CD14-positive monocyte (primary cell): Measurements from ENCODE around the gene KLHL40. TPM values are rescaled to one million over a fixed set of nuclear protein-coding genes. Genes with fewer than 3 reads are reported as not detected.
A peak's percentile ranks its signal among the peaks of the same experiment; 100 is the strongest.

Source experiments
- DNase-seq, 3 donors: peaks; one replicate each; pipeline ENCODE4 v3.0.0-alpha.2; 2011 to 2022
- H2AFZ ChIP-seq: 2 replicates; pipeline ENCODE4 v1.6.0; 2012; ENCODE audit warnings: mild to moderate bottlenecking, low read depth, low read length, inconsistent platforms; ENCODE audit not compliant: insufficient read depth, poor library complexity, severe bottlenecking
- H3K27ac ChIP-seq, 2 donors: 1 replicate in 1 of 2; 2 replicates in 1 of 2; pipeline ENCODE4 v1.5.1; 2012 to 2013; ENCODE audit warnings: low read length in 2 of 2, control low read depth in 1 of 2, inconsistent platforms in 1 of 2, low read depth in 1 of 2, mild to moderate bottlenecking in 1 of 2
- H3K27me3 ChIP-seq, 2 donors: one replicate each; pipeline versions ENCODE4 v1.6.0 to v1.6.1; 2011 to 2013; ENCODE audit warnings: low read length in 2 of 2; ENCODE audit not compliant: control insufficient read depth in 2 of 2, insufficient read depth in 2 of 2
- H3K36me3 ChIP-seq, 2 donors: replicated peaks in 1 of 2; 1 replicate in 1 of 2; 2 replicates in 1 of 2; pipeline versions ENCODE4 v1.5.1 to v1.6.1; 2012 to 2013; ENCODE audit warnings: low read length in 2 of 2, control low read depth in 1 of 2, inconsistent platforms in 1 of 2, mild to moderate bottlenecking in 1 of 2; ENCODE audit not compliant: insufficient read depth in 2 of 2, control insufficient read depth in 1 of 2
- H3K4me1 ChIP-seq, 2 donors: 1 replicate in 1 of 2; 2 replicates in 1 of 2; pipeline versions ENCODE4 v1.5.1 to v1.6.1; 2012 to 2013; ENCODE audit warnings: low read length in 2 of 2, control low read depth in 1 of 2, inconsistent platforms in 1 of 2, mild to moderate bottlenecking in 1 of 2, moderate library complexity in 1 of 2; ENCODE audit not compliant: insufficient read depth in 2 of 2, control insufficient read depth in 1 of 2
- H3K4me2 ChIP-seq: replicated peaks from 2 replicates; pipeline ENCODE3; 2012; ENCODE audit warnings: low read length, moderate library complexity, mild to moderate bottlenecking; ENCODE audit not compliant: poor library complexity, severe bottlenecking; ENCODE audit errors: extremely low read depth
- H3K4me3 ChIP-seq, 3 experiments: fragments of 200-600 bp in 1 of 3; sonication (generic) in 1 of 3; replicated peaks in 1 of 3; 1 replicate in 2 of 3; 2 replicates in 1 of 3; pipeline ENCODE4 v1.5.1; 2011 to 2013; ENCODE audit warnings: low read length in 3 of 3, mild to moderate bottlenecking in 3 of 3, control low read depth in 2 of 3, low read depth in 2 of 3, inconsistent platforms in 1 of 3, moderate library complexity in 1 of 3
- H3K79me2 ChIP-seq: 2 replicates; pipeline ENCODE4 v1.6.0; 2012; ENCODE audit warnings: mild to moderate bottlenecking, control low read depth, inconsistent platforms, low read length, moderate library complexity; ENCODE audit not compliant: insufficient read depth
- H3K9ac ChIP-seq: 2 replicates; pipeline ENCODE4 v1.6.0; 2017; ENCODE audit warnings: low read length, mild to moderate bottlenecking; ENCODE audit not compliant: insufficient read depth, poor library complexity, severe bottlenecking
- H3K9me3 ChIP-seq, 2 donors: replicated peaks in 1 of 2; 1 replicate in 1 of 2; 2 replicates in 1 of 2; pipeline versions ENCODE4 v1.5.1 to v1.6.1; 2012 to 2013; ENCODE audit warnings: low read length in 2 of 2, control low read depth in 1 of 2; ENCODE audit not compliant: control insufficient read depth in 1 of 2, insufficient read depth in 1 of 2
- H4K20me1 ChIP-seq: 2 replicates; pipeline ENCODE4 v1.6.0; 2012; ENCODE audit warnings: mild to moderate bottlenecking, low read length, control low read depth, moderate library complexity; ENCODE audit not compliant: insufficient read depth
- H3K27ac Mint-ChIP-seq, 7 donors: one replicate each; pipeline ENCODE4 v1.8.0; 2020; ENCODE audit warnings: mild to moderate bottlenecking in 7 of 7, mixed read lengths in 7 of 7, moderate library complexity in 6 of 7, inconsistent platforms in 2 of 7
- H3K27me3 Mint-ChIP-seq, 3 donors: one replicate each; pipeline ENCODE4 v1.8.0; 2021 to 2022; ENCODE audit warnings: low read depth in 3 of 3, mild to moderate bottlenecking in 3 of 3, mixed read lengths in 3 of 3, moderate library complexity in 3 of 3, inconsistent platforms in 1 of 3
- H3K36me3 Mint-ChIP-seq, 2 donors: one replicate each; pipeline ENCODE4 v1.8.0; 2020; ENCODE audit warnings: mixed read lengths in 2 of 2, inconsistent platforms in 1 of 2, mild to moderate bottlenecking in 1 of 2
- H3K4me1 Mint-ChIP-seq: one replicate; pipeline ENCODE4 v1.8.0; 2020; ENCODE audit warnings: mild to moderate bottlenecking, mixed read lengths
- H3K4me3 Mint-ChIP-seq, 2 donors: one replicate each; pipeline ENCODE4 v1.8.0; 2020; ENCODE audit warnings: mild to moderate bottlenecking in 2 of 2, mixed read lengths in 2 of 2, moderate library complexity in 1 of 2
- H3K9me3 Mint-ChIP-seq, 7 donors: one replicate each; pipeline ENCODE4 v1.8.0; 2020 to 2022; ENCODE audit warnings: mixed read lengths in 7 of 7, mild to moderate bottlenecking in 6 of 7, moderate library complexity in 6 of 7, inconsistent platforms in 2 of 7
- CTCF ChIP-seq: fragments of 200-600 bp; IDR thresholded peaks from one replicate; pipeline ENCODE4 v1.8.0; 2022; ENCODE audit warnings: antibody characterized with exemption, mild to moderate bottlenecking
- WGBS: methylation state at CpG from one replicate; pipeline ENCODE4 v1.1.5; 2013; ENCODE audit warnings: missing lambda C conversion rate; ENCODE audit not compliant: insufficient coverage; 5-methylcytosine and 5-hydroxymethylcytosine counted together
- intact Hi-C, 2 donors: fragments of 100-400 bp; cut with micrococcal nuclease; formaldehyde crosslinking; loops; one replicate each; pipeline versions ENCODE4 v1.15.0 to v1.15.1; 2023
- polyA plus RNA-seq, 3 donors: library from polyadenylated mRNA; depleted of rRNA in 1 of 3; unstranded in 2 of 3; stranded (reverse) in 1 of 3; fragments of 300-500 nt in 2 of 3; fragments of >200 nt in 1 of 3; fragmentation: Illumina TruSeq in 2 of 3; gene quantifications; 1 replicate in 2 of 3; 2 replicates in 1 of 3; pipeline ENCODE4 v1.2.3, GENCODE V29; 2012 to 2021

The KLHL40 gene
- polyA plus RNA-seq, 3 donors, result not detected

- Histone ChIP-seq H3K4me2 (no peak overlapping the region), H3K4me3 (no peak overlapping the region), H3K27me3 (no peaks in the 10 kb centered on the region), H3K36me3 (no peaks in the 10 kb centered on the region), H2AFZ (no peak overlapping the region), H3K9me3 (peaks cover 8 to 17% of the 10 kb centered on the region in 2 donors), H3K27ac (no peak overlapping the region), H3K79me2 (no peaks in the 10 kb centered on the region), H3K9ac (no peak overlapping the region), H3K4me1 (no peaks in the 10 kb centered on the region), H4K20me1 (no peaks in the 10 kb centered on the region)
- H3K4me3 Mint-ChIP-seq, result no peak overlapping the region
- no peaks in the 10 kb centered on the region for H3K36me3 Mint-ChIP-seq
- H3K4me1 Mint-ChIP-seq, result peaks cover 8% of the 10 kb centered on the region
- no peak overlapping the region for H3K27ac Mint-ChIP-seq
- TF ChIP-seq CTCF, result no peak
- intact Hi-C loops, result no loop called here
- 0% methylated on average over 1 of the region's 1 CpG for WGBS
- peaks cover 5 to 28% (median 15%) of the 10 kb centered on the region in 7 donors for H3K9me3 Mint-ChIP-seq
- H3K27me3 Mint-ChIP-seq, result peaks cover 4 to 17% (median 6%) of the 10 kb centered on the region in 3 donors
- peak in 2 of 3 donors; percentile 12 to 13 for DNase-seq
These were observed 12.8 kb upstream of the KLHL40 start for GRCh38 chr3:42672515-42672914.

GRCh38 chr3:42673082-42673481, 12.3 kb upstream of the KLHL40 start:
- no peak for DNase-seq
- Histone ChIP-seq H3K36me3 (no peaks in the 10 kb centered on the region), H3K9ac (no peak overlapping the region), H3K4me1 (no peaks in the 10 kb centered on the region), H3K4me3 (no peak overlapping the region), H3K27ac (no peak overlapping the region), H3K4me2 (no peak overlapping the region), H3K9me3 (peaks cover 8 to 17% of the 10 kb centered on the region in 2 donors), H2AFZ (no peak overlapping the region), H4K20me1 (no peaks in the 10 kb centered on the region), H3K79me2 (no peaks in the 10 kb centered on the region), H3K27me3 (no peaks in the 10 kb centered on the region)
- peaks cover 5 to 28% (median 15%) of the 10 kb centered on the region in 7 donors for H3K9me3 Mint-ChIP-seq
- H3K4me1 Mint-ChIP-seq, result peaks cover 8% of the 10 kb centered on the region
- intact Hi-C loops, result no loop called here
- no peak overlapping the region for H3K4me3 Mint-ChIP-seq
- H3K36me3 Mint-ChIP-seq, result no peaks in the 10 kb centered on the region
- H3K27ac Mint-ChIP-seq, result no peak overlapping the region
- H3K27me3 Mint-ChIP-seq, result peaks cover 0 to 18% (median 6%) of the 10 kb centered on the region in 3 donors
- no peak for TF ChIP-seq CTCF
